Measurements from ENCODE around the gene CCDC182. TPM values are rescaled to one million over a fixed set of nuclear protein-coding genes. Genes with fewer than 3 reads are reported as not detected.

Gene CCDC182
- total RNA-seq, 1 donor from 2014 or later: not detected

DNA sequence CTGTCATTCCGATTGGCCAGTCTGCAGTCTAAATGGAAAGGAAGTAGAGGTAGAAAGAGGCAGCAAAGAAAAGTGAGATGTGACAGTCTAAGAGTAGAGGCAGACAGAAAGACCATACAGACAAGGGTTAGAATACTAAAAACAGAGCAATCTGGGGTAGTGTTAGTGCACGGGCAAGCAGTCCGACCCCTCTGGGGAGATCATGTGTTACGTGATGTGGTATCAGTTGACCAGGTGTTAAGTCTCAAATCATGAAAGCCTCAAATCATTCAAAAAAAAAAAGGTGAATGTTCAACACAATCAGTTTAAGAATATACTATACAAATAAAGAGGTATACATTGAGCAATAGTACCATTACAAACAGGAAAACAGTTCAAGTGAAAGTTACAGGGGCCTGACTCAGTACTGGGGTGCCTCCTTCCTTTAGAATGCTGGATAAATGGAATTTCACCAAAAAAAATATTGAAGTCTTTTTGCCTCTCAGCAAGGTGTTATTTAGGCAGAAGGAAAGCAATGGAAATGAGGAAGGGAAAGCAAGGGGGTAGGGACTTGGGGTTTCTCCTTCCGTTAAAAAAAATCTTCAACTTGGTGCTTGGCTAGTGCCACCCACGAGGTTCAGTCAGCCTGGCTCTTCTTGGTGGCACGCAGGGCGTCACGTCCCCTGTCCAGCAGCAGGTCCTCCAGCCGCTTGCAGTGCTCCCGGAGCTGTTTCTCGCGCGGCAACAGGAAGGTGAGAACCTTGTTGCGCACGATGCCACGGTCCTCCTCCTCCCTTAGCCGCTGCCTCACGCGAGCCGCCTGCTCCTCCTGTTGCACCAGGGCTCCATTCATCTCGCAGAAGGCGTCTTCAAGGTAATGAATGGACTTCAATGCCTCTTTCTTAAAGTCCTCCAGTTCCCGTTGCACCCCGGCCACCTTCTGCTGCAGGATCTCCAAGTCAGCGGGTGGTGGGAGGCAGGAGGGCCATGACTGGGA is 616 bp downstream of the CCDC182 start:
- DNase-seq (ENCODE audit: low read depth) (no peak), FAIRE-seq (no peak)
- H3K36me3 Mint-ChIP-seq (ENCODE audit: low read depth, unreplicated experiment): no peaks in the 10 kb centered on the region

DNA sequence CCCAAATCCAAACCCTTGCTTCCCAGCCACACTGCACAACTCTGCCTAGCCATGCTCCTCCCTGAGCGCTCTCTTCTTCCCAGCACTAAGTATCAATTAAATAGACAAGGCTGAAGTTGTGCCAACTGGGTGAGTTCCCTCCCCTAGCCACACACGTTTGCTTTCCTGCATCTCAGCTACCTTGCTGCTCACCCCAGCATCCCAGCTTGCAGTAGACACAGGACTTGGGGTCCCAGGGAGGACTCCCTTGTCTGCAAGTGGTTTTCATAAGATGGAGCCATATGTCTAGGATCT is 4.9 kb downstream of the CCDC182 start:
- no peak overlapping the region for H3K4me3 Mint-ChIP-seq (ENCODE audit: unreplicated experiment)
- TF ChIP-seq EZH2 (IDR thresholded peaks at IDR 0.05; ENCODE audit: insufficient read depth, low read length): no peak
- TF ChIP-seq, protein P1, sequence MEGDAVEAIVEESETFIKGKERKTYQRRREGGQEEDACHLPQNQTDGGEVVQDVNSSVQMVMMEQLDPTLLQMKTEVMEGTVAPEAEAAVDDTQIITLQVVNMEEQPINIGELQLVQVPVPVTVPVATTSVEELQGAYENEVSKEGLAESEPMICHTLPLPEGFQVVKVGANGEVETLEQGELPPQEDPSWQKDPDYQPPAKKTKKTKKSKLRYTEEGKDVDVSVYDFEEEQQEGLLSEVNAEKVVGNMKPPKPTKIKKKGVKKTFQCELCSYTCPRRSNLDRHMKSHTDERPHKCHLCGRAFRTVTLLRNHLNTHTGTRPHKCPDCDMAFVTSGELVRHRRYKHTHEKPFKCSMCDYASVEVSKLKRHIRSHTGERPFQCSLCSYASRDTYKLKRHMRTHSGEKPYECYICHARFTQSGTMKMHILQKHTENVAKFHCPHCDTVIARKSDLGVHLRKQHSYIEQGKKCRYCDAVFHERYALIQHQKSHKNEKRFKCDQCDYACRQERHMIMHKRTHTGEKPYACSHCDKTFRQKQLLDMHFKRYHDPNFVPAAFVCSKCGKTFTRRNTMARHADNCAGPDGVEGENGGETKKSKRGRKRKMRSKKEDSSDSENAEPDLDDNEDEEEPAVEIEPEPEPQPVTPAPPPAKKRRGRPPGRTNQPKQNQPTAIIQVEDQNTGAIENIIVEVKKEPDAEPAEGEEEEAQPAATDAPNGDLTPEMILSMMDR (IDR thresholded peaks at IDR 0.05; ENCODE audit: insufficient read depth, low read depth, low read length): no peak
- no peak for DNase-seq (ENCODE audit: low read depth)
- H3K36me3 Mint-ChIP-seq (ENCODE audit: low read depth, unreplicated experiment): no peaks in the 10 kb centered on the region
- Histone ChIP-seq H3K79me2 (ENCODE audit: insufficient read depth, low read length) (no peaks in the 10 kb centered on the region), H3K9me3 (ENCODE audit: insufficient read depth, low read depth, low read length) (no peaks in the 10 kb centered on the region), H3K9ac (ENCODE audit: low read length) (no peak overlapping the region), H3K27me3 (ENCODE audit: insufficient read depth, low read length) (peaks cover 31% of the 10 kb centered on the region), H3K4me2 (ENCODE audit: low read length) (no peak overlapping the region), H3K4me1 (ENCODE audit: insufficient read depth, low read length) (no peaks in the 10 kb centered on the region), H3K27ac (ENCODE audit: low read depth, low read length) (no peak overlapping the region), H3K36me3 (ENCODE audit: insufficient read depth, low read length) (no peaks in the 10 kb centered on the region), H2AFZ (ENCODE audit: low read depth, low read length) (no peak overlapping the region), H3K4me3 (ENCODE audit: insufficient read depth, low read depth, low read length) (no peak overlapping the region), H4K20me1 (ENCODE audit: insufficient read depth, low read length) (no peaks in the 10 kb centered on the region)
- no peaks in the 10 kb centered on the region for H3K4me1 Mint-ChIP-seq (ENCODE audit: low read depth, unreplicated experiment)
- H3K27me3 Mint-ChIP-seq (ENCODE audit: low read depth, unreplicated experiment): peaks cover 47% of the 10 kb centered on the region
- no peak for FAIRE-seq
- no peak overlapping the region for H3K27ac Mint-ChIP-seq (ENCODE audit: unreplicated experiment)
- H3K9me3 Mint-ChIP-seq (ENCODE audit: unreplicated experiment): peaks cover 2% of the 10 kb centered on the region

More for the DNA sequence above, 616 bp downstream of the CCDC182 start:
- Mint-ChIP-seq H3K4me1 (ENCODE audit: low read depth, unreplicated experiment) (no peaks in the 10 kb centered on the region), H3K4me3 (ENCODE audit: unreplicated experiment) (no peak overlapping the region), H3K9me3 (ENCODE audit: unreplicated experiment) (peaks cover 2% of the 10 kb centered on the region), H3K27ac (ENCODE audit: unreplicated experiment) (no peak overlapping the region), H3K27me3 (ENCODE audit: low read depth, unreplicated experiment) (peaks cover 54% of the 10 kb centered on the region)
- Histone ChIP-seq H4K20me1 (ENCODE audit: insufficient read depth, low read length) (no peaks in the 10 kb centered on the region), H3K79me2 (ENCODE audit: insufficient read depth, low read length) (no peaks in the 10 kb centered on the region), H3K4me2 (ENCODE audit: low read length) (no peak overlapping the region), H3K9me3 (ENCODE audit: insufficient read depth, low read depth, low read length) (no peaks in the 10 kb centered on the region), H3K27ac (ENCODE audit: low read depth, low read length) (no peak overlapping the region), H3K9ac (ENCODE audit: low read length) (no peak overlapping the region), H3K4me3 (ENCODE audit: insufficient read depth, low read depth, low read length) (no peak overlapping the region), H2AFZ (ENCODE audit: low read depth, low read length) (no peak overlapping the region), H3K36me3 (ENCODE audit: insufficient read depth, low read length) (no peaks in the 10 kb centered on the region), H3K4me1 (ENCODE audit: insufficient read depth, low read length) (no peaks in the 10 kb centered on the region), H3K27me3 (ENCODE audit: insufficient read depth, low read length) (peaks cover 36% of the 10 kb centered on the region)
- no peak for TF ChIP-seq EZH2 (IDR thresholded peaks at IDR 0.05; ENCODE audit: insufficient read depth, low read length)
- TF ChIP-seq, protein P1 (IDR thresholded peaks at IDR 0.05; ENCODE audit: insufficient read depth, low read depth, low read length): no peak

Data from astrocyte (in vitro differentiated cells and primary cell).